HG03575 (cell line): ENCODE measurements around the gene PAEP.
"Not testable (repeated sequence)": the region's sequence is repeated elsewhere in the genome, so short reads cannot be mapped to it uniquely, and the experiment has no call there.

Experiments used
- ATAC-seq: cut with Tn5 transposase; IDR thresholded peaks from one replicate; pipeline ENCODE4 v1.9.1; 2021; ENCODE audit not compliant: unreplicated experiment, insufficient number of reproducible peaks, low FRiP score; ENCODE audit errors: extremely low read depth

The PAEP gene

GRCh38 chr9:135546792-135547617 lies 14.6 kb upstream of the PAEP start:
- ATAC-seq, result not testable (repeated sequence)

GRCh38 chr9:135547756-135548736 lies 13.5 kb upstream of the PAEP start:
- no peak for ATAC-seq

GRCh38 chr9:135549478-135550343 lies 11.8 kb upstream of the PAEP start:
- ATAC-seq, result not testable (repeated sequence)

- ATAC-seq, result no peak
Measured at GRCh38 chr9:135550344-135550918, 11.1 kb upstream of the PAEP start.

- ATAC-seq, result no peak
Measured at GRCh38 chr9:135551031-135551430, 10.5 kb upstream of the PAEP start.

GRCh38 chr9:135551456-135551855 lies 10.1 kb upstream of the PAEP start:
- ATAC-seq, result no peak

- no peak for ATAC-seq
Measured at GRCh38 chr9:135552021-135552697, 9.4 kb upstream of the PAEP start.

- ATAC-seq, result no peak
Measured at GRCh38 chr9:135552698-135553171, 8.8 kb upstream of the PAEP start.

GRCh38 chr9:135554718-135555117 lies 6.8 kb upstream of the PAEP start:
- ATAC-seq, result no peak

- no peak for ATAC-seq
Measured at GRCh38 chr9:135555203-135555602, 6.4 kb upstream of the PAEP start.

- ATAC-seq, result no peak
Measured at GRCh38 chr9:135555910-135556309, 5.6 kb upstream of the PAEP start.

GRCh38 chr9:135559606-135560005 lies 1.9 kb upstream of the PAEP start:
- ATAC-seq, result no peak

GRCh38 chr9:135562235-135562745 lies 734 bp downstream of the PAEP start:
- ATAC-seq, result no peak

GRCh38 chr9:135563039-135563476 lies 1.5 kb downstream of the PAEP start:
- ATAC-seq, result no peak

GRCh38 chr9:135563858-135564257 lies 2.3 kb downstream of the PAEP start:
- no peak for ATAC-seq

GRCh38 chr9:135565141-135565628 lies 3.6 kb downstream of the PAEP start:
- no peak for ATAC-seq

- ATAC-seq, result no peak
Measured at GRCh38 chr9:135565636-135566035, 4.1 kb downstream of the PAEP start.

- ATAC-seq, result no peak
Measured at GRCh38 chr9:135566552-135566951, 5.0 kb downstream of the PAEP start.
